MCF 10A (cell line): ENCODE measurements around the gene RFX2. TPM values are rescaled to one million over a fixed set of nuclear protein-coding genes. Genes with fewer than 3 reads are reported as not detected.

ENCODE experiments used
- BruUV-seq: library from RNA; stranded (reverse); fragments of 400-500 nt; replicated peaks from 2 replicates; lab custom pipeline; 2021; lab: Mats Ljungman, UMichigan
- CTCF ChIA-PET: fragments of 300-600 bp; sonication (Branson Sonifier 250); formaldehyde crosslinking; extraction: SDS; loops from one replicate; lab custom pipeline; 2021; ENCODE audit warnings: antibody characterized with exemption, inconsistent platforms; lab: Yijun Ruan, JAX
- POLR2A ChIA-PET: fragments of 300-600, 350-650 bp; sonication (Branson Sonifier 250); formaldehyde crosslinking; extraction: SDS; loops from one replicate; lab custom pipeline; 2020; ENCODE audit warnings: antibody characterized with exemption, inconsistent platforms; lab: Yijun Ruan, JAX
- DNase-seq: peaks from one replicate; pipeline ENCODE4 v3.0.0-alpha.2; 2018; ENCODE audit not compliant: unreplicated experiment
- H3K27ac Mint-ChIP-seq: one replicate; pipeline ENCODE4 v1.8.0; 2022; ENCODE audit warnings: mild to moderate bottlenecking, low read depth, mixed read lengths; ENCODE audit not compliant: unreplicated experiment
- H3K27me3 Mint-ChIP-seq: one replicate; pipeline ENCODE4 v1.8.0; 2022; ENCODE audit warnings: mixed read lengths; ENCODE audit not compliant: insufficient read depth, unreplicated experiment
- H3K36me3 Mint-ChIP-seq: one replicate; pipeline ENCODE4 v1.8.0; 2022; ENCODE audit warnings: mild to moderate bottlenecking, moderate library complexity, mixed read lengths; ENCODE audit not compliant: insufficient read depth, unreplicated experiment
- H3K4me1 Mint-ChIP-seq: one replicate; pipeline ENCODE4 v1.8.0; 2022; ENCODE audit warnings: mixed read lengths; ENCODE audit not compliant: insufficient read depth, unreplicated experiment
- H3K4me3 Mint-ChIP-seq: one replicate; pipeline ENCODE4 v1.8.0; 2022; ENCODE audit warnings: mild to moderate bottlenecking, moderate library complexity, mixed read lengths; ENCODE audit not compliant: unreplicated experiment
- H3K9me3 Mint-ChIP-seq: one replicate; pipeline ENCODE4 v1.8.0; 2022; ENCODE audit warnings: mixed read lengths; ENCODE audit not compliant: unreplicated experiment
- CTCF ChIP-seq: fragments of 200-600 bp; IDR thresholded peaks from one replicate; pipeline ENCODE4 v1.8.0; 2022; ENCODE audit warnings: antibody characterized with exemption, mild to moderate bottlenecking; ENCODE audit not compliant: unreplicated experiment
- intact Hi-C: fragments of 100-400 bp; cut with micrococcal nuclease; formaldehyde crosslinking; loops from 2 replicates; pipeline ENCODE4 v1.14.1; 2022
- total RNA-seq: library from RNA; stranded (reverse); gene quantifications from 2 replicates; pipeline ENCODE4 v1.2.3, GENCODE V29; 2022

Gene RFX2
- total RNA-seq, 1 experiment from 2014 or later: 9.9 TPM

DNA sequence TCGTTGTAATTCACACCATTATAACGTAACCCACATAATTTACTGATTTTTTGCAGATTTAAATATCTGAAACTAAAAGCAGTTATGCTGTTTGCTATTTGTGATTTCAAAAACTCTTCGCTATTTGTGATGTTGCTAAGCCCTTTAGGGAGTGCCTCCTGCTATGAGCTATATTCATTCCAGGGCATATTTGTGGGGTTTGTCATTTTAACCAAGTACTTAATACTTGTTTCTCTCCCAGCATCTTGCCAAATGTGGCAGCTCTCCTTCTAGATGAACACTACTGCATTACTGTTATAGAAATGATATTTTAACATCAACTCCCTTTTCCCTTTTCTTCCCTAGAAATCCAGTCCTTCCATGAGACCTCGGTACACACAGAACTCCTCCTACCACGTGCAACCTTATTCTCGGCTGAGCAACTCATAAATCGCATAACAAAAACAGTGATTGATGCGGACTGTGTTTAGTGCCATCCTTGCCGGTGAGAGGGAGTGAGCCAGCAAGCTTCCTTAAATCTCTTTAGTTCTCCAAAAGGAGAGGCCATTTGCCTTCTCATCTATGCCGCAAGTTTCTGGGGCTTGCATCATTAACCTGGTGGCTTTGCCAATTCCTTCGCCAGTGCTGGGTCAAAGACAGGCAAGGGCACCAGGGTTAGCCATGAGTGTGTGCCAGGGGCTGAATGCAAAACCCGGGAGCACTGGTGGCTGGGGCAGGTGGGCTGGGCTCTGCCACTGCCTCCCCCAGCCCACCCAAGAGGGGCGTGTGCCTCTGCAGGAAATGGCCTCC is 33.4 kb downstream of the RFX2 start:
- CTCF ChIA-PET: interaction anchor here (0.9 to 2.5 kb wide), 6 partner anchors 11 to 29 kb away, joined by 3 to 13 read pairs (median 4); no protein-coding TSS in a partner anchor
- POLR2A ChIA-PET: interaction anchor here (0.6 to 5.1 kb wide), 13 partner anchors 8 to 500 kb away, joined by 3 to 53 read pairs (median 9); no protein-coding TSS in a partner anchor
- intact Hi-C loops: loop anchor here (2.0 kb wide), 1 partner anchor 20 kb away; no protein-coding TSS in a partner anchor
- DNase-seq: peak; percentile 82
- Mint-ChIP-seq H3K36me3 (peaks cover 9% of the 10 kb centered on the region), H3K4me3 (peak overlapping the region; percentile 49), H3K9me3 (no peaks in the 10 kb centered on the region), H3K27ac (peak overlapping the region; percentile 94), H3K27me3 (no peaks in the 10 kb centered on the region), H3K4me1 (peaks cover 25% of the 10 kb centered on the region)
- no peak for TF ChIP-seq CTCF
- BruUV-seq: TSS peak; percentile 98

GRCh38 chr19:6076291-6076665 is 34.0 kb downstream of the RFX2 start:
- no peaks in the 10 kb centered on the region for H3K9me3 Mint-ChIP-seq
- ChIA-PET CTCF (interaction anchor here (0.5 to 2.5 kb wide), 8 partner anchors 11 to 598 kb away, joined by 3 to 13 read pairs (median 4); no protein-coding TSS in a partner anchor), POLR2A (interaction anchor here (0.9 to 5.1 kb wide), 12 partner anchors 9 to 49 kb away, joined by 3 to 53 read pairs (median 14); no protein-coding TSS in a partner anchor)
- DNase-seq: no peak
- H3K4me3 Mint-ChIP-seq: peak overlapping the region; percentile 49
- H3K4me1 Mint-ChIP-seq: peaks cover 25% of the 10 kb centered on the region
- intact Hi-C loops: loop anchor here (2.0 kb wide), 1 partner anchor 19 kb away; no protein-coding TSS in a partner anchor
- H3K27ac Mint-ChIP-seq: peak overlapping the region; percentile 94
- no peaks in the 10 kb centered on the region for H3K27me3 Mint-ChIP-seq
- peaks cover 9% of the 10 kb centered on the region for H3K36me3 Mint-ChIP-seq
- no peak for TF ChIP-seq CTCF
- BruUV-seq: TSS peak; percentile 81

DNA sequence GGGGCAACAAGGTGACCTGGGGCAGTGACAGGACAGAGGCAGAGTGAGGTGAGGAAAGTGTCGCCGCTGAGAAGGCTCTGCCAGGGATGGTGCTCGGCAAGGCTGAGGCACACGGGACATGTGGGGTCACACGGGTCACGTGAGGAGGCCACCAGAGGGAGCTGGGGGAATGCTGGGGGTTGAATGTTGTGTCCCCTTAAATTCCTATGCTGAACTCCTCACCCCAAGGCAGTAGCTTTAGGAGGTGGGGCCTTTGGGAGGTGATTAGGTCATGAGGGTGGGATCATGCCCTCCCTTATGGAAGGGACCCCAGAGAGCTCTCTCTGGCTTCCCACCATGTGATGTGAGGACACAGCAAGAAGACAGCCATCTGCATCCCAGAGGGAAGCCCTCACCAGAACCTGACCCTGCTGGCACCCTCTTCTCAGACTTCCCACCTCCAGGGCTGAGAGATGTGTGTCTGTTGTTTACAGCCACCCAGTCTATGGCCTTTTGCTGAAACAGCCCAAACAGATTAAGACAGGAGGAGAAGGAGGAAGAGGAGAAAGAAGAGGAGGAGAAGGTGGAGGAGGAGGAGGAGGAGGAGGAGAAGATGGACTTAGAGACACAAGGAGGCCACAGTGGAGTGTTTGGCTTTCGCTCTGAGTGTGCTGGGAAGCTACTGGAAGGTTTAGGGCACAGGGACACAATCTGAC is 35.4 kb downstream of the RFX2 start:
- TF ChIP-seq CTCF: no peak
- ChIA-PET POLR2A (interaction anchor here (2.8 to 5.1 kb wide), 6 partner anchors 11 to 33 kb away, joined by 20 to 53 read pairs (median 36); no protein-coding TSS in a partner anchor), CTCF (interaction anchor here (0.5 to 1.1 kb wide), 5 partner anchors 14 to 261 kb away, joined by 3 to 5 read pairs (median 4); no protein-coding TSS in a partner anchor)
- Mint-ChIP-seq H3K9me3 (no peaks in the 10 kb centered on the region), H3K27ac (peak overlapping the region; percentile 94), H3K27me3 (no peaks in the 10 kb centered on the region), H3K36me3 (peaks cover 9% of the 10 kb centered on the region), H3K4me3 (no peak overlapping the region), H3K4me1 (peaks cover 29% of the 10 kb centered on the region)
- DNase-seq: no peak
- intact Hi-C loops: no loop called here
- no TSS peak for BruUV-seq
